Right cardiac atrium (tissue), 5 donors: Measurements from ENCODE around the gene PTPRD. TPM values are rescaled to one million over a fixed set of nuclear protein-coding genes. Genes with fewer than 3 reads are reported as not detected.

Experiments
- ATAC-seq, 2 donors: fragments of 200-7000 bp; cut with Tn5 transposase; one replicate each; pipeline versions ENCODE4 v1.8.0 to v1.9.1; 2020; ENCODE audit warnings: moderate library complexity in 2 of 2, mild to moderate bottlenecking in 1 of 2
- DNase-seq, 3 donors: peaks; one replicate each; pipeline ENCODE4 v3.0.0-alpha.2; 2020
- H3K27ac ChIP-seq: one replicate; pipeline ENCODE4 v1.5.1; 2013; ENCODE audit warnings: mild to moderate bottlenecking, low read length, control low read depth, moderate library complexity
- H3K27me3 ChIP-seq: one replicate; pipeline ENCODE4 v1.6.1; 2013; ENCODE audit not compliant: control insufficient read depth, insufficient read depth
- H3K4me1 ChIP-seq: one replicate; pipeline ENCODE4 v1.6.1; 2013; ENCODE audit warnings: low read length; ENCODE audit not compliant: control insufficient read depth, insufficient read depth
- H3K4me3 ChIP-seq: one replicate; pipeline ENCODE4 v1.5.1; 2013; ENCODE audit warnings: low read length, control low read depth
- H3K9me3 ChIP-seq: one replicate; pipeline ENCODE4 v1.6.1; 2013; ENCODE audit warnings: low read length; ENCODE audit not compliant: control insufficient read depth
- WGBS: extraction: QIAGEN DNeasy Blood & Tissue Kit; methylation state at CpG from one replicate; pipeline ENCODE4 v1.1.7; 2013; 5-methylcytosine and 5-hydroxymethylcytosine counted together
- intact Hi-C, 4 donors: fragments of 100-400 bp; cut with DNase I; formaldehyde crosslinking; loops; one replicate each; pipeline versions ENCODE4 v1.11.0 to v1.14.0; 2022 to 2023
- polyA plus RNA-seq: library from polyadenylated mRNA; stranded (reverse); fragments of 200-250 nt; gene quantifications from one replicate; pipeline ENCODE4 v1.2.3, GENCODE V29; 2013
- total RNA-seq, 4 donors: library from RNA; stranded (reverse); fragmentation: NEBNext Ultra II Directional; extraction: Animal tissue kit (Norgen Biotek cat#: 25700); gene quantifications; one replicate each; pipeline ENCODE4 v1.2.1, GENCODE V29; 2021
- donor health status: healthy with polysubstance abuse.
- donor health status: DM: no; HTN: yes; CAD: no.
- donor health status: DM: no; HTN: no; CAD: no.
- donor health status: DM: no; HTN: yes; CAD: no; lungs with severe emphysema.
- donor health status: DM: yes; HTN: yes; CAD: no.

The PTPRD gene
- total and polyA plus RNA-seq, 5 donors, result 1.3 to 11.8 (median 7.1) TPM

DNA sequence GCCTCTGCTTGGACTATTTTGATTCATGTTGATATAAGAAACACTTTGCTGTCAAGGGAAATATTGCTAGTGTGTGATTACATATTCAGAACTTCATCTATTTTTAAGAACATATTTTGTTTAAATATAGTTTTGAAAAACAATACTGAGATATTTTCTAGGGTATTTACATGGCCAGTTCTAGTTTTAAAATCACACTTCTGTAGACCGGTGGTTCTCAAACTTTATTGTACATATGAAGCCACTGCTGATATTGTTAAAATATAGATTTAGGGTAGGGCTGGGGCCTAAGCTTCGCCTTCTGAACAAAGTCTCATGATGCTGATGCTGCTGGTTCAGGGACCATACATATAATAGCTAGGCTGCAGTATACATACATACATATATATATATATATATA is 1000.0 kb downstream of the PTPRD start:
- intact Hi-C loops, result no loop called here
- no peaks in the 10 kb centered on the region for H3K27me3 ChIP-seq
- ATAC-seq (no peak), DNase-seq (no peak)
- H3K27ac ChIP-seq, result no peak overlapping the region
- no peak overlapping the region for H3K4me3 ChIP-seq
- 90% methylated on average over 2 of the region's 2 CpGs for WGBS
- H3K9me3 ChIP-seq, result no peaks in the 10 kb centered on the region
- H3K4me1 ChIP-seq, result no peaks in the 10 kb centered on the region

GRCh38 chr9:9612270-9612669 is 1000.5 kb downstream of the PTPRD start:
- ATAC-seq (no peak), DNase-seq (no peak)
- Histone ChIP-seq H3K4me3 (no peak overlapping the region), H3K27ac (no peak overlapping the region), H3K9me3 (no peaks in the 10 kb centered on the region), H3K27me3 (no peaks in the 10 kb centered on the region), H3K4me1 (no peaks in the 10 kb centered on the region)
- intact Hi-C loops, result no loop called here
- 64% methylated on average over 3 of the region's 3 CpGs for WGBS

GRCh38 chr9:9605681-9606080 is 1007.1 kb downstream of the PTPRD start:
- H3K4me3 ChIP-seq, result no peak overlapping the region
- intact Hi-C loops, result loop anchor here in 1 of 4 donors (10.0 kb wide), 1 partner anchor 179 kb away; no protein-coding TSS in a partner anchor
- WGBS, result 75% methylated on average over 4 of the region's 4 CpGs

GRCh38 chr9:9603345-9603744 is 1009.5 kb downstream of the PTPRD start:
- intact Hi-C loops, result loop anchor here in 1 of 4 donors (10.0 kb wide), 1 partner anchor 181 kb away; no protein-coding TSS in a partner anchor
- no peak overlapping the region for H3K27ac ChIP-seq
- no peak for ATAC-seq
- H3K4me3 ChIP-seq, result no peak overlapping the region
- H3K9me3 ChIP-seq, result no peaks in the 10 kb centered on the region
- DNase-seq, result no peak
- WGBS, result 85% methylated on average over 2 of the region's 2 CpGs
- H3K27me3 ChIP-seq, result no peaks in the 10 kb centered on the region
- H3K4me1 ChIP-seq, result no peaks in the 10 kb centered on the region

More at GRCh38 chr9:9605681-9606080, 1007.1 kb downstream of the PTPRD start:
- no peaks in the 10 kb centered on the region for H3K4me1 ChIP-seq
- no peaks in the 10 kb centered on the region for H3K27me3 ChIP-seq
- DNase-seq (no peak), ATAC-seq (no peak)
- H3K27ac ChIP-seq, result no peak overlapping the region
- H3K9me3 ChIP-seq, result no peaks in the 10 kb centered on the region

- DNase-seq (no peak), ATAC-seq (no peak)
- no peaks in the 10 kb centered on the region for H3K9me3 ChIP-seq
- 65% methylated on average over 1 of the region's 1 CpG for WGBS
- no peak overlapping the region for H3K27ac ChIP-seq
- H3K27me3 ChIP-seq, result no peaks in the 10 kb centered on the region
- H3K4me1 ChIP-seq, result no peaks in the 10 kb centered on the region
- no peak overlapping the region for H3K4me3 ChIP-seq
- intact Hi-C loops, result no loop called here
Measured at GRCh38 chr9:9598723-9599122, 1014.1 kb downstream of the PTPRD start.

- Histone ChIP-seq H3K27ac (no peak overlapping the region), H3K27me3 (no peaks in the 10 kb centered on the region), H3K4me1 (no peaks in the 10 kb centered on the region), H3K4me3 (no peak overlapping the region), H3K9me3 (no peaks in the 10 kb centered on the region)
- intact Hi-C loops, result no loop called here
- no peak for ATAC-seq
- 77% methylated on average over 2 of the region's 2 CpGs for WGBS
- DNase-seq, result no peak
Measured at GRCh38 chr9:9592104-9592503, 1020.7 kb downstream of the PTPRD start.

- no peak for DNase-seq
- H3K4me3 ChIP-seq, result no peak overlapping the region
- ATAC-seq, result no peak
- no peaks in the 10 kb centered on the region for H3K4me1 ChIP-seq
- WGBS, result 55% methylated on average over 2 of the region's 2 CpGs
- intact Hi-C loops, result no loop called here
- H3K27ac ChIP-seq, result no peak overlapping the region
- no peaks in the 10 kb centered on the region for H3K27me3 ChIP-seq
- no peaks in the 10 kb centered on the region for H3K9me3 ChIP-seq
Measured at GRCh38 chr9:9585920-9586319, 1026.9 kb downstream of the PTPRD start.

GRCh38 chr9:9574080-9574479 is 1038.7 kb downstream of the PTPRD start:
- DNase-seq (no peak), ATAC-seq (no peak)
- intact Hi-C loops, result no loop called here
- Histone ChIP-seq H3K9me3 (no peaks in the 10 kb centered on the region), H3K27ac (no peak overlapping the region), H3K27me3 (no peaks in the 10 kb centered on the region), H3K4me3 (no peak overlapping the region), H3K4me1 (no peaks in the 10 kb centered on the region)

DNA sequence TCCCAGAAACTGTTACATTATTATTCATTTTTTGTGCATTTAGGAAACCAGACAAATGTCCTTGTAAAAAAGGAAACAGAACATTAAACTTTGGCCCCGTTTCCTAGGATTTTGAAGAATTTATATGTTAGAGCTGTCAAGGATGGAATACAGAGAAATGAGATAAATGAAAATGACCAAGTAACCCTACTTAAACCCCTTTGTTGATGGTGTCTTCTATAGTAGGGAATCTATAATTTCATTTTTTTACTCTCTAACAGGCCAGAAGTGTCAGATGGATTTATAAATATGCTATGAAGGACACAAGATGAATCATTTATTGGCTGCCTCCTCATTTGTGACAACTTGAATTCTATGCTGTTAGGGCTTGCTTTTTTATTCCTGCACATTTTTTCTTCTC is 1047.1 kb downstream of the PTPRD start:
- no peaks in the 10 kb centered on the region for H3K27me3 ChIP-seq
- DNase-seq (no peak), ATAC-seq (no peak)
- H3K27ac ChIP-seq, result no peak overlapping the region
- intact Hi-C loops, result no loop called here
- WGBS, result 43% methylated on average over 1 of the region's 1 CpG
- H3K4me1 ChIP-seq, result no peaks in the 10 kb centered on the region
- H3K4me3 ChIP-seq, result no peak overlapping the region
- H3K9me3 ChIP-seq, result no peaks in the 10 kb centered on the region

GRCh38 chr9:9563817-9564216 is 1049.0 kb downstream of the PTPRD start:
- DNase-seq (no peak), ATAC-seq (no peak)
- H3K27me3 ChIP-seq, result no peaks in the 10 kb centered on the region
- no peaks in the 10 kb centered on the region for H3K9me3 ChIP-seq
- H3K4me1 ChIP-seq, result no peaks in the 10 kb centered on the region
- intact Hi-C loops, result no loop called here
- H3K27ac ChIP-seq, result no peak overlapping the region
- H3K4me3 ChIP-seq, result no peak overlapping the region

DNA sequence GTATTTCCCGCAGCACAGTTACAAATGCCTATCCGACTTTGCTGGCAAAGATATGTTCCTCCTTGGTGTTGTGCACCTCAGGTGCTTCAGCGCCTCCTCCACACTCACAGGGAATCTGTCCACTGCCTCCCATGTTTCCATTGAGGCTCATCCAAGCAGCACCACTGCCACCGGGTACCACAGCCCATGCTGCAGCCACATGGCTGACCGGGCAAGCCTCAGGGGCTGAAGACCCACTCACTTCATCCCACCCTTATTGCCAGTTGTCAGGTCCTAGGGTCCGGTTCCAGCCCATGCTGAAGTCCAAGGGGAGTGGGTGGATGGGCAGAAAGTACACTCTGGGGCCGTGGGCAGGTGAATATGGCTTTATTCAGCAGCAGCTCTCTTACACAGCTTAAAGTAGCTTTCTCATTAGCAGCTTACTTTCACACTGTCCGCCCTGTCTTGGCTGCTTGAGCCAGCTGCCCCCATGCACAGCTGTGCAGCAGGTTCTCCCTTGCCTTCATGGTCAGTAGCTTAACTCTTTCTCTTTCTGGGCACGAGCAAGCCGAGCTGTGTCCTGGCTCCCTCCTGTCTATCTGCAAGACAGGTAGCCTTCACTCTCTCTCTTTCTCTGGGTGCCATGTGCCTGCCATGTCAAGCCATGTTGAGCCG is 1052.3 kb downstream of the PTPRD start:
- intact Hi-C loops, result no loop called here
- Histone ChIP-seq H3K4me3 (no peak overlapping the region), H3K9me3 (no peaks in the 10 kb centered on the region), H3K4me1 (no peaks in the 10 kb centered on the region), H3K27ac (no peak overlapping the region), H3K27me3 (no peaks in the 10 kb centered on the region)
- DNase-seq (peak in 1 of 3 donors; percentile 32), ATAC-seq (no peak)
- WGBS, result 85% methylated on average over 11 of the region's 11 CpGs

DNA sequence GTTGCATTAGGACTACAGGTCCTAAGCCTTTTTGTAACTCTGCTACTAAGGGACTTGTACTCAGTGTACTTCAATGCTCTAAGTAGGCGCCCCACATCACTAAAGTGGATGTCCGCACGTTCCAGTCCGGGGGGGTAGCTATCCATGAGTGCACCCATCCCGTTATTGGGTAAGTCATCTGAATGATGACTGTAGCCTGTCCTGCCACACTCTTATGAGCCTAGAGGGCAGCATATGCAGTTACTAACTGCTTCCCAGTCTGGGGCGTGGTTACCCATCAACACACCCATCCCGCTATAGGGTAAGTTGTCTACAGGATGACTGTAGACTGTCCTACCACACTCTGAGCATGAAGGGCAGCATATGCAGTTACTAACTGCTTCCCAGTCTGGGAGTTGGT is 1053.9 kb downstream of the PTPRD start:
- Histone ChIP-seq H3K4me3 (no peak overlapping the region), H3K27ac (no peak overlapping the region), H3K9me3 (no peaks in the 10 kb centered on the region), H3K4me1 (no peaks in the 10 kb centered on the region), H3K27me3 (no peaks in the 10 kb centered on the region)
- WGBS, result 95% methylated on average over 7 of the region's 7 CpGs
- DNase-seq, result no peak
- intact Hi-C loops, result no loop called here
- ATAC-seq, result no peak
